Keratinocyte (primary cell): ENCODE measurements around the gene ITCH. TPM values are rescaled to one million over a fixed set of nuclear protein-coding genes. Genes with fewer than 3 reads are reported as not detected.
A peak's percentile ranks its signal among the peaks of the same experiment; 100 is the strongest.
"Not testable (repeated sequence)": the region's sequence is repeated elsewhere in the genome, so short reads cannot be mapped to it uniquely, and the experiment has no call there.

Source experiments
- DNase-seq: peaks from one replicate; pipeline ENCODE4 v3.0.0-alpha.2; 2011; ENCODE audit warnings: low read depth, missing footprints, low spot score
- FAIRE-seq: peaks from 2 replicates; lab custom pipeline; 2011; peaks lifted over from hg19 to GRCh38; lab: Jason Lieb, UNC
- H2AFZ ChIP-seq: 2 replicates; pipeline ENCODE4 v1.6.0; 2012; ENCODE audit warnings: low read length, control low read depth, inconsistent platforms; ENCODE audit not compliant: control insufficient read depth
- H3K27ac ChIP-seq: 2 replicates; pipeline ENCODE4 v1.5.1; 2011; ENCODE audit warnings: low read length; ENCODE audit not compliant: control insufficient read depth, insufficient read depth
- H3K27me3 ChIP-seq: 3 replicates; pipeline ENCODE4 v1.6.0; 2011; ENCODE audit warnings: low read length; ENCODE audit not compliant: control insufficient read depth, insufficient read depth; ENCODE audit errors: extremely low read depth
- H3K36me3 ChIP-seq, 2 experiments: 2 replicates in 1 of 2; 3 replicates in 1 of 2; pipeline ENCODE4 v1.5.1; 2011; ENCODE audit warnings: low read length in 2 of 2, mild to moderate bottlenecking in 1 of 2; ENCODE audit not compliant: control insufficient read depth in 2 of 2, insufficient read depth in 2 of 2; ENCODE audit errors: extremely low read depth in 1 of 2
- H3K4me1 ChIP-seq: 3 replicates; pipeline ENCODE4 v1.5.1; 2011; ENCODE audit warnings: low read length; ENCODE audit not compliant: control insufficient read depth, insufficient read depth; ENCODE audit errors: extremely low read depth
- H3K4me2 ChIP-seq: 3 replicates; pipeline ENCODE4 v1.6.0; 2011; ENCODE audit warnings: low read depth, low read length; ENCODE audit not compliant: control insufficient read depth, insufficient read depth; ENCODE audit errors: extremely low read depth
- H3K4me3 ChIP-seq, 3 experiments: fragments of 200-600 bp in 1 of 3; sonication (generic) in 1 of 3; 2 replicates in 2 of 3; 3 replicates in 1 of 3; pipeline ENCODE4 v1.5.1; 2011 to 2016; ENCODE audit warnings: low read length in 3 of 3, mild to moderate bottlenecking in 3 of 3, control low read depth in 2 of 3, inconsistent platforms in 1 of 3, low read depth in 1 of 3, mixed read lengths in 1 of 3, mixed run types in 1 of 3, moderate library complexity in 1 of 3; ENCODE audit not compliant: control insufficient read depth in 2 of 3, insufficient read depth in 2 of 3; ENCODE audit errors: extremely low read depth in 1 of 3
- H3K79me2 ChIP-seq: 2 replicates; pipeline ENCODE4 v1.6.0; 2012; ENCODE audit warnings: low read length; ENCODE audit not compliant: control insufficient read depth, insufficient read depth
- H3K9ac ChIP-seq: 3 replicates; pipeline ENCODE4 v1.6.0; 2011; ENCODE audit warnings: low read length; ENCODE audit not compliant: control insufficient read depth, insufficient read depth; ENCODE audit errors: extremely low read depth
- H3K9me1 ChIP-seq: 3 replicates; pipeline ENCODE4 v1.6.0; 2011; ENCODE audit warnings: low read length; ENCODE audit not compliant: control insufficient read depth, insufficient read depth; ENCODE audit errors: extremely low read depth
- H3K9me3 ChIP-seq: 2 replicates; pipeline ENCODE4 v1.5.1; 2012; ENCODE audit warnings: low read depth, low read length; ENCODE audit not compliant: control insufficient read depth
- H4K20me1 ChIP-seq: 3 replicates; pipeline ENCODE4 v1.6.0; 2011; ENCODE audit warnings: low read length; ENCODE audit not compliant: control insufficient read depth, insufficient read depth; ENCODE audit errors: extremely low read depth
- CTCF ChIP-seq, 3 experiments: IDR thresholded peaks in 1 of 3; conservative IDR thresholded peaks in 1 of 3; optimal IDR thresholded peaks in 1 of 3; 2 replicates in 2 of 3; 3 replicates in 1 of 3; pipeline versions ENCODE3 to v1.5.1; 2011; ENCODE audit warnings: low read length in 3 of 3, mild to moderate bottlenecking in 3 of 3, moderate library complexity in 2 of 3, control low read depth in 1 of 3, inconsistent platforms in 1 of 3; ENCODE audit not compliant: insufficient read depth in 2 of 3; ENCODE audit errors: extremely low read depth in 1 of 3
- EZH2 ChIP-seq: IDR thresholded peaks from one replicate; pipeline ENCODE4 v1.6.1; 2012; ENCODE audit warnings: inconsistent platforms, mild to moderate bottlenecking, low read length, moderate library complexity
- dilution Hi-C: fragments of 300-500 bp; cut with MboI; formaldehyde crosslinking; loops from one replicate; pipeline ENCODE4 v1.7.0; 2020; ENCODE audit warnings: low sequenced_read_pairs; ENCODE audit not compliant: extremely low pct_ligation_motif_present
- polyA plus RNA-seq, 5 experiments: library from polyadenylated mRNA; depleted of rRNA in 3 of 5; stranded (reverse) in 3 of 5; stranded (forward) in 1 of 5; unstranded in 1 of 5; fragments of >200 nt; gene quantifications; 1 replicate in 1 of 5; 2 replicates in 3 of 5; 3 replicates in 1 of 5; pipeline versions ENCODE4 v1.2.1 to v1.2.3, GENCODE V29; 2011 to 2012; ENCODE audit warnings: missing spikeins in 2 of 5, low read depth in 1 of 5, low replicate concordance in 1 of 5

ITCH gene
- polyA plus RNA-seq, 1 donor (not counting 4 experiments of a cell fraction or from before 2014, with no cell fraction given) = 42.5 TPM

GRCh38 chr20:34519841-34520240, 156.8 kb downstream of the ITCH start:
- H3K4me2 ChIP-seq, dilution Hi-C loops, H3K27ac ChIP-seq, H3K27me3 ChIP-seq, DNase-seq, H3K9me1 ChIP-seq, H2AFZ ChIP-seq, FAIRE-seq, H3K9me3 ChIP-seq, H3K9ac ChIP-seq, H3K4me3 ChIP-seq, H3K36me3 ChIP-seq: not testable (repeated sequence)
- H4K20me1 ChIP-seq = peaks cover 13% of the 10 kb centered on the region
- H3K4me1 ChIP-seq = peaks cover 12% of the 10 kb centered on the region
- peaks cover 70% of the 10 kb centered on the region for H3K79me2 ChIP-seq

GRCh38 chr20:34522969-34523871, 160.1 kb downstream of the ITCH start:
- dilution Hi-C loops = no loop called here
- H3K27me3 ChIP-seq = no peaks in the 10 kb centered on the region
- no peaks in the 10 kb centered on the region for H3K9me1 ChIP-seq
- H3K4me1 ChIP-seq = peaks cover 22% of the 10 kb centered on the region
- H2AFZ ChIP-seq = no peak overlapping the region
- peaks cover 19 to 29% of the 10 kb centered on the region in 2 experiments for H3K36me3 ChIP-seq
- no peak overlapping the region for H3K4me3 ChIP-seq
- FAIRE-seq = no peak
- no peak overlapping the region for H3K4me2 ChIP-seq
- H3K9ac ChIP-seq = no peak overlapping the region
- H3K79me2 ChIP-seq = peaks cover 54% of the 10 kb centered on the region
- H3K9me3 ChIP-seq = no peaks in the 10 kb centered on the region
- no peak for DNase-seq
- TF ChIP-seq EZH2 = no peak
- TF ChIP-seq CTCF (optimal IDR thresholded peaks at IDR 0.05 in 1 of 3, IDR thresholded peaks at IDR 0.05 in 1 of 3, conservative IDR thresholded peaks at IDR 0.05 in 1 of 3; ENCODE audit: extremely low read depth in 1 of 3, insufficient read depth in 2 of 3, low read length in 3 of 3) = peak; percentile 53 to 75 (median 57)
- no peak overlapping the region for H3K27ac ChIP-seq
- H4K20me1 ChIP-seq = peaks cover 20% of the 10 kb centered on the region
